Fibroblast of mammary gland (primary cell): ENCODE data around the gene ACOXL.

ENCODE experiments used
- DNase-seq: peaks from one replicate; pipeline ENCODE4 v3.0.0-alpha.2; 2010; ENCODE audit warnings: low read depth
- H3K4me3 ChIP-seq: 2 replicates; pipeline ENCODE4 v1.5.1; 2011; ENCODE audit warnings: low read depth, mild to moderate bottlenecking, low read length, moderate library complexity; ENCODE audit not compliant: control insufficient read depth
- TF ChIP-seq, protein P1 (sequence below): conservative IDR thresholded peaks from 2 replicates; pipeline ENCODE4 v1.5.1; 2011; ENCODE audit warnings: low read depth, low read length, inconsistent platforms; ENCODE audit not compliant: control insufficient read depth, insufficient read depth

The ACOXL gene

DNA sequence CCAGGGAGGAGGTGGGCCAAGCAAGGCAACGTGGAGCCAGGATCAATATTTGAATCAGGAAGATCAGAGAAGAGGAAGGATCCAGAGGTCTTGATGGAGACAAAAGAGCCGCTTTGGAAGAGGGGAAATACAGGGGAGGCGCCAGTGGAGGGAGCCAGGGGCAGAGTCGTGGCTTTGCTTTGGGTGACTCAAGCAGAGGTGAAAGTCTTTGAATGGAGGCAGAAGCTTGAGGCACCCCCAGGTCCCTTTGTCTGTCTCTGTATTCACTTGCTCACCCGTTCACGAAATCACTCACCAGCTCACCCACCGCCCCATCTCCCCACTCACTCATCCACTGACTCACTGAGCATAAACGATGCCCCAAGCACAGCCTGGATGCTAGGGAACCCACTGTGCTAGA, 134.1 kb downstream of the ACOXL start:
- TF ChIP-seq, protein P1, sequence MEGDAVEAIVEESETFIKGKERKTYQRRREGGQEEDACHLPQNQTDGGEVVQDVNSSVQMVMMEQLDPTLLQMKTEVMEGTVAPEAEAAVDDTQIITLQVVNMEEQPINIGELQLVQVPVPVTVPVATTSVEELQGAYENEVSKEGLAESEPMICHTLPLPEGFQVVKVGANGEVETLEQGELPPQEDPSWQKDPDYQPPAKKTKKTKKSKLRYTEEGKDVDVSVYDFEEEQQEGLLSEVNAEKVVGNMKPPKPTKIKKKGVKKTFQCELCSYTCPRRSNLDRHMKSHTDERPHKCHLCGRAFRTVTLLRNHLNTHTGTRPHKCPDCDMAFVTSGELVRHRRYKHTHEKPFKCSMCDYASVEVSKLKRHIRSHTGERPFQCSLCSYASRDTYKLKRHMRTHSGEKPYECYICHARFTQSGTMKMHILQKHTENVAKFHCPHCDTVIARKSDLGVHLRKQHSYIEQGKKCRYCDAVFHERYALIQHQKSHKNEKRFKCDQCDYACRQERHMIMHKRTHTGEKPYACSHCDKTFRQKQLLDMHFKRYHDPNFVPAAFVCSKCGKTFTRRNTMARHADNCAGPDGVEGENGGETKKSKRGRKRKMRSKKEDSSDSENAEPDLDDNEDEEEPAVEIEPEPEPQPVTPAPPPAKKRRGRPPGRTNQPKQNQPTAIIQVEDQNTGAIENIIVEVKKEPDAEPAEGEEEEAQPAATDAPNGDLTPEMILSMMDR, result no peak
- no peak for DNase-seq

DNA sequence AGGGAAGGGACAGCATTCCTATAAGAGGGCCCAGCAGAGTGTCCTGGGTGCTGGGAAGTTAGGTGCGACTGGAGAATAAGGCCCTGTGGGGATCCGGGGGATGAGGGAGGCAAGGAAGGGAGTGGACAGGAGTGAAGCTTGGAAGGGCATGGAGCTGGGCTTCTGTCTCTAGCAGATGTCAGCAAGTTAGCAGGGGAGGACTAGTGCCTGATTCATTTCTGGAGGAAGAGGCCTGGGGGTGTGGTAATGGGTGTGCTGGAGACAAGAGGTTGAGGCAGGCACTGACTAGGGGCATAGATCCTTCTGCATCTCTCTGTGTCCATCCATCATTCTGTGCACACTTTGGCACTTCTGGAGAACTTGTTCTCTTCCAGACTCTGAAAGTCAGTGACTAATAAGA, 134.7 kb downstream of the ACOXL start:
- H3K4me3 ChIP-seq, result no peak overlapping the region
- no peak for DNase-seq
- TF ChIP-seq, protein P1, result no peak

More for the DNA sequence above, 134.1 kb downstream of the ACOXL start:
- H3K4me3 ChIP-seq, result no peak overlapping the region

DNA sequence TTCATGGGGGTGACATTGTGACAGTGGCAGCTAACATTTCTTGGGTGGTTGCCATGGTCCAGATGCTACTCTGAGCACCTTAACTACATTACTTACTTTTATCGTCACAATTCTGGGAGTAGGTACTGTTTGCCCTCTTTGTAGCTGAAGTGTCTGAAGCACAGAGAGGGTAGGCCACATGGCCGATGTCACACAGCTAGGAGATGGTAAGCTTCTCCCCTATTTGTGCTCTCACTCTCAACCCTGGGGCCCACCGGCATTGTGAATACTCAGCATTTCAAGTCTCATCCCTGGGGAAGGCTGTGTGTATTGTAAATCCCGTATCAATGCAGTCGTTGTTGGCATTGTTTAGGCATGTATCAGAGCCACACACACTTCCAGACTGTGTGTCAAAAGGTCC, 136.6 kb downstream of the ACOXL start:
- TF ChIP-seq, protein P1, result no peak
- H3K4me3 ChIP-seq, result no peak overlapping the region
- DNase-seq, result no peak

DNA sequence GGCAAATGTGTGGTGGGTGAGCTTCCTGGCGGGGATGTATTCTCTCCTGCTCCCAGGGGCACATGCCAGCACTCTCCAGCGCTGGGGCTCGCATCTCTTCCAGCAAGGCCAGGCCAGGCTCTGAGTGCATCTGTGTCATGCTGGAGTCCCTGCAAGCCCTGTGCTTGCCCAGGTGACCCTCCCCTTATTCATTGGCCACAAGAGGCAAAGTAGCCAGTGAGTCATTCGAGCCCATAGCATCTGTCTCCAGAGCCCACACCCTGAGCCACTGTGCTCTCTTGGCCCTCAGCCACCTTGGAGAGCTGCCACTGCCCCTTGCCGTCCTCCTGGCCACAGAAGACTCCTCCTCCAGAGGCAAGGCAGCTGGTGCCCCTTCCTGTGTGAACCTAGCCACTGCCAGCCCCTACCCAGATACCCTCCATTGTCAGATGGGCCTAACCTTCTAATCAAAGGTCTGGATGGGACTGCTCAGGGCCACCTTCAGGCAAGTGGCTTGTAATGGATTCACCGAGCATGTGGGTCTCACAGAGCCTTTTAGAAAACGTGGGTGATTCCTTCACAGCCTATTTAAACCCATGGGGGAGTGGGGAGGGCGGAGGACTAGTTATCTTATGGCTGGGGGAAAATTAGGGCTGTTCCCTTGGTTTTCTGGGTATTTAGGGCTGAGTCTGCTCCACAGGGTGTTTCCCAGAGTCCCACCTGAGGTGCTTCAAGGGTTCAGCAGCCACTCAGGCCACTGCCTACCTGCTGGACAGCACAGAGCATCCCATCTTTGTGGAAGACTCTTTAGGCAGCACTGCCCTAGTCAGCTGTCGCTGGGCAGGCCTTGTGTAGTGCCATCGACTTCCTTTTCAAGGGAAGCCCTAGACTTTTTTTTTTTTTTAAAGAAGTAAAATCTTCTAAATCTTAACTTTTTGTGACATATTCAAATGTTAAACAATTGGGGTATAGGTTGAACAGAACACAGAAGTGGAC, 137.4 kb downstream of the ACOXL start:
- peak; percentile 37 for DNase-seq
- TF ChIP-seq, protein P1, result no peak
- H3K4me3 ChIP-seq, result no peak overlapping the region

DNA sequence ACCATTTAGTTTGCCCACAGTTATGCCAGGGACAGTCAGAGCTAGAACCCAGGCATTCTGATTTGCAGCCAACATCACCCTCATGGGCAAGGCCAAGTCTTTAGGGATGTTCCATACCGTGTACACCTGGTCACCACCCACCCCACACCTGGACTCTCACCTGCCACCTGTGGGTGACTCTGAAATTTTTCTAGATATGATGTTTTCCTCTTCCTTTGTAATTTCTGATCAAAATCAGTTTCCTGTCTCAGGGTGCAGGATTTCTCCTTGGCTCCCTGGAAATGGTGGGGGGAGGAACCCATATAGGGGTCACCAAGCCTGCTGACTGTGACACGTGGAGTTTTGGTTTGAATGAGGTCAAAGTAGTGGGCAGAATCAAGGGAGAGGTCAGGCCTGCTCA, 138.2 kb downstream of the ACOXL start:
- no peak overlapping the region for H3K4me3 ChIP-seq
- no peak for DNase-seq
- TF ChIP-seq, protein P1, result no peak

DNA sequence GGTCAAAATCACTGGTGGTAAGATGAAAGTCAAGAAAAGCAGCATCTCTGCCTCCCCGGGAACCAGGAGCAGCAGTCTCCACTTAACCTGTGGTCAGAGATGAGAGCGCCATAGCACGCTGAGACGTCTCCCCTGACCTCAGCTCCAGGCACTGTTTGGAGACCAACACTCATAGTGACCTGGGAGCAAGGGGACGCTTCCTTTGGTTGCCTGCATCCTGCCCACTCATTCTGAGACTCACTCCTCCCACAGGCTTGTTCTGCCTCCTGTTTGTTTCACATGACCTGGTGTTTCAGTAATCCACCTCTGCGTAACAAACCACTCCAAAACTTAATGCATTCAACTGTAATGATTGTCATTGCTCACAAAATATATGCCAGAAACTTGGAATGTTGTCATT, 139.3 kb downstream of the ACOXL start:
- TF ChIP-seq, protein P1, result no peak
- DNase-seq, result no peak
- H3K4me3 ChIP-seq, result no peak overlapping the region
